ENCODE data around the gene PCARE. TPM values are rescaled to one million over a fixed set of nuclear protein-coding genes. Genes with fewer than 3 reads are reported as not detected.

PCARE gene
- total RNA-seq, 6 experiments from 2014 or later, result not detected

- H3K27ac ChIP-seq, result no peak overlapping the region
- no peaks in the 10 kb centered on the region for H3K4me1 ChIP-seq
- ATAC-seq (no peak), DNase-seq (no peak)
- H3K4me3 ChIP-seq, result no peak overlapping the region
- H3K27me3 ChIP-seq, result no peaks in the 10 kb centered on the region
- 50% methylated on average over 14 of the region's 14 CpGs for WGBS (ENCODE audit: insufficient coverage, low coverage, low lambda C conversion rate, missing lambda C conversion rate)
- intact Hi-C loops (cut with DNase I), result no loop called here
- no peaks in the 10 kb centered on the region for H3K36me3 ChIP-seq
- H3K9me3 ChIP-seq, result no peaks in the 10 kb centered on the region
- TF ChIP-seq CTCF (IDR thresholded peaks at IDR 0.05) (no peak), POLR2A (IDR thresholded peaks at IDR 0.05) (no peak)
These were observed 1.8 kb upstream of the PCARE start for GRCh38 chr2:29075894-29076705.

- Histone ChIP-seq H3K4me3 (no peak overlapping the region), H3K27ac (no peak overlapping the region), H3K4me1 (no peaks in the 10 kb centered on the region), H3K36me3 (no peaks in the 10 kb centered on the region), H3K27me3 (no peaks in the 10 kb centered on the region), H3K9me3 (no peaks in the 10 kb centered on the region)
- 48% methylated on average over 4 of the region's 4 CpGs for WGBS (ENCODE audit: insufficient coverage, low coverage, low lambda C conversion rate, missing lambda C conversion rate)
- ATAC-seq (no peak), DNase-seq (no peak)
- intact Hi-C loops (cut with DNase I), result no loop called here
- TF ChIP-seq CTCF (IDR thresholded peaks at IDR 0.05), result no peak
- no peak for TF ChIP-seq POLR2A (IDR thresholded peaks at IDR 0.05)
These were observed 390 bp downstream of the PCARE start for GRCh38 chr2:29073933-29074332.

- intact Hi-C loops (cut with DNase I), result no loop called here
- H3K9me3 ChIP-seq, result no peaks in the 10 kb centered on the region
- H3K4me1 ChIP-seq, result no peaks in the 10 kb centered on the region
- H3K27ac ChIP-seq, result no peak overlapping the region
- ATAC-seq (no peak), DNase-seq (no peak)
- no peak overlapping the region for H3K4me3 ChIP-seq
- no peak for TF ChIP-seq POLR2A (IDR thresholded peaks at IDR 0.05)
- no peak for TF ChIP-seq CTCF (IDR thresholded peaks at IDR 0.05)
- no peaks in the 10 kb centered on the region for H3K27me3 ChIP-seq
- no peaks in the 10 kb centered on the region for H3K36me3 ChIP-seq
- 69% methylated on average over 2 of the region's 12 CpGs for WGBS (ENCODE audit: insufficient coverage, low coverage, low lambda C conversion rate, missing lambda C conversion rate)
These were observed 1.2 kb downstream of the PCARE start for GRCh38 chr2:29072971-29073725.

- TF ChIP-seq CTCF (IDR thresholded peaks at IDR 0.05), result no peak
- TF ChIP-seq POLR2A (IDR thresholded peaks at IDR 0.05), result no peak
- Histone ChIP-seq H3K36me3 (no peaks in the 10 kb centered on the region), H3K9me3 (no peaks in the 10 kb centered on the region), H3K4me3 (no peak overlapping the region), H3K27ac (no peak overlapping the region), H3K4me1 (no peaks in the 10 kb centered on the region), H3K27me3 (no peaks in the 10 kb centered on the region)
- DNase-seq (no peak), ATAC-seq (no peak)
- WGBS (ENCODE audit: insufficient coverage, low coverage, low lambda C conversion rate, missing lambda C conversion rate), result no CpG with 5 or more reads among the region's 8 CpGs
- intact Hi-C loops (cut with DNase I), result no loop called here
These were observed 2.1 kb downstream of the PCARE start for GRCh38 chr2:29072251-29072650.

All from right lobe of liver (tissue), 6 donors.